Breast epithelium (tissue), 4 donors: ENCODE results near the gene MRPL20. TPM values are rescaled to one million over a fixed set of nuclear protein-coding genes. Genes with fewer than 3 reads are reported as not detected.
A peak's percentile ranks its signal among the peaks of the same experiment; 100 is the strongest.
"Not testable (repeated sequence)": the region's sequence is repeated elsewhere in the genome, so short reads cannot be mapped to it uniquely, and the experiment has no call there.

Experiments
- DNase-seq, 2 donors: peaks; one replicate each; pipeline ENCODE4 v3.0.0-alpha.2; 2019; ENCODE audit warnings: low spot score in 2 of 2
- H3K27ac ChIP-seq, 2 donors: fragments of 200-600 bp; sonication (generic) in 1 of 2; one replicate each; pipeline ENCODE4 v1.5.1; 2016 to 2019; ENCODE audit warnings: mild to moderate bottlenecking in 1 of 2
- H3K27me3 ChIP-seq, 2 donors: fragments of 200-600 bp; sonication (generic) in 1 of 2; one replicate each; pipeline versions ENCODE4 v1.5.1 to v1.6.0; 2017 to 2019; ENCODE audit warnings: control low read depth in 1 of 2, mild to moderate bottlenecking in 1 of 2
- H3K36me3 ChIP-seq: fragments of 200-600 bp; one replicate; pipeline ENCODE4 v1.5.1; 2019
- H3K4me1 ChIP-seq, 2 donors: fragments of 200-600 bp; sonication (generic); one replicate each; pipeline ENCODE4 v1.5.1; 2016 to 2019; ENCODE audit warnings: control low read depth in 1 of 2
- H3K4me3 ChIP-seq, 3 donors: fragments of 200-600 bp; sonication (generic); 1 replicate in 2 of 3; 2 replicates in 1 of 3; pipeline ENCODE4 v1.5.1; 2016 to 2019; ENCODE audit warnings: mild to moderate bottlenecking in 3 of 3, moderate library complexity in 2 of 3
- H3K9me3 ChIP-seq, 2 donors: fragments of 200-600 bp; sonication (generic) in 1 of 2; one replicate each; pipeline ENCODE4 v1.5.1; 2016 to 2019; ENCODE audit warnings: control low read depth in 1 of 2
- CTCF ChIP-seq, 3 donors: fragments of 450-650 bp; IDR thresholded peaks; one replicate each; pipeline ENCODE4 v1.5.1; 2016 to 2017; ENCODE audit warnings: antibody characterized with exemption in 3 of 3, mild to moderate bottlenecking in 3 of 3, moderate library complexity in 3 of 3
- POLR2A ChIP-seq: fragments of 450-650 bp; IDR thresholded peaks from one replicate; pipeline ENCODE4 v1.6.1; 2016; ENCODE audit warnings: antibody characterized with exemption, mild to moderate bottlenecking, moderate library complexity
- POLR2AphosphoS5 ChIP-seq, 3 donors: sonication (generic); formaldehyde crosslinking; IDR thresholded peaks; one replicate each; pipeline ENCODE4 v1.6.1; 2017; ENCODE audit warnings: antibody characterized with exemption in 3 of 3
- intact Hi-C: fragments of 100-400 bp; cut with DNase I; formaldehyde crosslinking; loops from one replicate; pipeline ENCODE4 v1.15.1; 2023; ENCODE audit warnings: low total_unique reads
- total RNA-seq, 3 donors: library from RNA; depleted of rRNA; stranded (reverse); fragments of >200 nt; gene quantifications; one replicate each; pipeline ENCODE4 v1.1.0, GENCODE V29; 2016

MRPL20 gene
- total RNA-seq, 3 donors from 2014 or later: 127 to 149 (median 147) TPM

- Histone ChIP-seq H3K9me3 (no peaks in the 10 kb centered on the region), H3K4me3 (peak overlapping the region; percentile 37 to 75 (median 60)), H3K27me3 (no peaks in the 10 kb centered on the region), H3K36me3 (no peaks in the 10 kb centered on the region), H3K27ac (peak overlapping the region; percentile 81 to 93), H3K4me1 (peaks cover 4 to 6% of the 10 kb centered on the region in 2 donors)
- no peak for DNase-seq
- intact Hi-C loops: no loop called here
- no peak for TF ChIP-seq POLR2A
- peak in 1 of 3 donors; percentile 26 for TF ChIP-seq CTCF (IDR thresholded peaks at IDR 0.05)
- no peak for TF ChIP-seq POLR2AphosphoS5 (IDR thresholded peaks at IDR 0.05)
Observed at GRCh38 chr1:1419813-1420653, 12.9 kb upstream of the MRPL20 start.

- peak overlapping the region; percentile 81 to 93 for H3K27ac ChIP-seq
- no peaks in the 10 kb centered on the region for H3K9me3 ChIP-seq
- no peaks in the 10 kb centered on the region for H3K27me3 ChIP-seq
- no peaks in the 10 kb centered on the region for H3K36me3 ChIP-seq
- no peak for TF ChIP-seq POLR2A
- no peak for TF ChIP-seq POLR2AphosphoS5 (IDR thresholded peaks at IDR 0.05)
- TF ChIP-seq CTCF (IDR thresholded peaks at IDR 0.05): no peak
- peaks cover 4 to 6% of the 10 kb centered on the region in 2 donors for H3K4me1 ChIP-seq
- intact Hi-C loops: no loop called here
- no peak for DNase-seq
- H3K4me3 ChIP-seq: peak overlapping the region; percentile 37 to 75 (median 60)
Observed at GRCh38 chr1:1419363-1419812, 12.3 kb upstream of the MRPL20 start.

- no peak for DNase-seq
- Histone ChIP-seq H3K36me3 (no peaks in the 10 kb centered on the region), H3K27me3 (no peaks in the 10 kb centered on the region), H3K27ac (peak overlapping the region; percentile 81 to 93), H3K4me1 (peaks cover 4 to 6% of the 10 kb centered on the region in 2 donors), H3K4me3 (peak overlapping the region in 2 of 3 donors; percentile 60 to 75), H3K9me3 (no peaks in the 10 kb centered on the region)
- TF ChIP-seq POLR2A (no peak), POLR2AphosphoS5 (IDR thresholded peaks at IDR 0.05) (no peak), CTCF (IDR thresholded peaks at IDR 0.05) (no peak)
- intact Hi-C loops: no loop called here
Observed at GRCh38 chr1:1418464-1419362, 11.6 kb upstream of the MRPL20 start.

- H3K9me3 ChIP-seq, H3K4me1 ChIP-seq, H3K27me3 ChIP-seq, intact Hi-C loops, H3K36me3 ChIP-seq: not testable (repeated sequence)
- Histone ChIP-seq H3K27ac (peak overlapping the region; percentile 81 to 93), H3K4me3 (peak overlapping the region in 2 of 3 donors; percentile 11 to 38)
- peak in 1 of 3 donors; percentile 65 for TF ChIP-seq POLR2AphosphoS5 (IDR thresholded peaks at IDR 0.05)
- DNase-seq: peak in 1 of 2 donors; percentile 83
Observed at GRCh38 chr1:1417825-1418463, 10.9 kb upstream of the MRPL20 start.

GRCh38 chr1:1417396-1417795 is 10.3 kb upstream of the MRPL20 start:
- Histone ChIP-seq H3K27ac (peak overlapping the region in 1 of 2 donors; percentile 81), H3K4me3 (peak overlapping the region in 1 of 3 donors; percentile 11)
- DNase-seq, intact Hi-C loops, H3K4me1 ChIP-seq, H3K9me3 ChIP-seq, H3K27me3 ChIP-seq, H3K36me3 ChIP-seq: not testable (repeated sequence)
